Heart right ventricle (tissue), 16 donors: ENCODE measurements around the gene ACSL5. TPM values are rescaled to one million over a fixed set of nuclear protein-coding genes. Genes with fewer than 3 reads are reported as not detected.

Experiments
- ATAC-seq, 8 donors: fragments of 200-7000 bp; cut with Tn5 transposase; one replicate each; pipeline ENCODE4 v1.9.1; 2020; ENCODE audit warnings: mild to moderate bottlenecking in 8 of 8, moderate library complexity in 8 of 8, moderate number of reproducible peaks in 1 of 8
- DNase-seq, 2 donors: peaks; one replicate each; pipeline ENCODE4 v3.0.0-alpha.2; 2020
- H3K27ac ChIP-seq, 10 donors: fragments of 200-600 bp; sonication (generic) in 2 of 10; one replicate each; pipeline versions ENCODE4 v1.5.0 to v1.8.0; 2020 to 2022; ENCODE audit warnings: mild to moderate bottlenecking in 3 of 10
- H3K27me3 ChIP-seq, 7 donors: fragments of 200-600 bp; one replicate each; pipeline ENCODE4 v1.8.0; 2021 to 2022; ENCODE audit warnings: mild to moderate bottlenecking in 2 of 7
- H3K36me3 ChIP-seq, 9 donors: fragments of 200-600 bp; sonication (generic) in 1 of 9; one replicate each; pipeline versions ENCODE4 v1.5.0 to v1.8.0; 2020 to 2022; ENCODE audit warnings: mild to moderate bottlenecking in 2 of 9
- H3K4me1 ChIP-seq, 9 donors: fragments of 200-600 bp; sonication (generic) in 1 of 9; one replicate each; pipeline versions ENCODE4 v1.5.0 to v1.8.0; 2020 to 2022; ENCODE audit warnings: mild to moderate bottlenecking in 4 of 9
- H3K4me3 ChIP-seq, 10 donors: fragments of 200-600 bp; sonication (generic) in 2 of 10; one replicate each; pipeline versions ENCODE4 v1.5.0 to v1.8.0; 2020 to 2022; ENCODE audit warnings: mild to moderate bottlenecking in 7 of 10, moderate library complexity in 2 of 10
- H3K9me3 ChIP-seq, 11 donors: fragments of 200-600 bp in 10 of 11; sonication (generic) in 2 of 11; one replicate each; pipeline versions ENCODE4 v1.5.0 to v1.8.0; 2013 to 2022; ENCODE audit warnings: mild to moderate bottlenecking in 2 of 11, control low read depth in 1 of 11, moderate library complexity in 1 of 11
- WGBS, 2 donors: extraction: QIAGEN DNeasy Blood & Tissue Kit; methylation state at CpG; one replicate each; pipeline ENCODE4 v1.1.7; 2013; ENCODE audit warnings: inconsistent platforms in 1 of 2; 5-methylcytosine and 5-hydroxymethylcytosine counted together
- intact Hi-C, 10 donors: fragments of 100-400 bp; cut with DNase I; formaldehyde crosslinking; loops; one replicate each; pipeline versions ENCODE4 v1.11.1 to v1.14.2; 2022
- polyA plus RNA-seq, 2 donors: library from polyadenylated mRNA; stranded (reverse); fragments of 200-250 nt; gene quantifications; one replicate each; pipeline ENCODE4 v1.2.3, GENCODE V29; 2013
- total RNA-seq, 10 donors: library from RNA; stranded (reverse); fragmentation: NEBNext Ultra II Directional in 3 of 10; extraction: Animal tissue kit (Norgen Biotek cat#: 25700) in 3 of 10; gene quantifications; one replicate each; pipeline versions ENCODE4 v1.2.1 to v1.2.4, GENCODE V29; 2021 to 2023
- TF ChIP-seq, protein P1 (sequence below), 9 donors: fragments of 200-600 bp; sonication (generic) in 2 of 9; IDR thresholded peaks; one replicate each; pipeline versions ENCODE4 v1.5.0 to v1.8.0; 2021 to 2022; ENCODE audit warnings: antibody characterized with exemption in 9 of 9, mild to moderate bottlenecking in 5 of 9, moderate library complexity in 1 of 9
- donor health status: Arrhythmogenic right ventricular cardiomyopathy.
- donor health status: ischemic (EF 13 %, LVEDD 7.1; RV severe dilation, severe dysfunction).
- donor health status: healthy with polysubstance abuse.
- donor health status: DM: no; HTN: yes; CAD: no.
- donor health status: DM: no; HTN: no; CAD: no.
- donor health status: ischemic (EF 25% LVEDD 6.9; RV normal size, moderate dysfunction).
- donor health status: ischemic (EF 25% LVEDD 5.7; RV mildly dilated, moderate dysfunction).
- donor health status: healthy.
- donor health status: DM: yes; HTN: yes; CAD: no.
- donor health status: Ischemic cardiomyopathy.
- donor health status: ischemic (EF 35%, LVEDD 5.7; RV mildly dilated, moderate dysfunction).
- donor health status: nonischemic (EF 11% LVEDD 7.7; RV severe dilation, severe dysfunction).
- donor health status: DM: yes; HTN: yes; CAD: no.
- donor health status: PGD.
- donor health status: ischemic (EF 29% LVEDD 5.4; RV normal size, mild dysfunction).
- donor health status: nonischemic (EF 23%, LVEDD 6.1; RV moderate dilation, normal function).

ACSL5 gene
- total and polyA plus RNA-seq, 12 donors: 3.1 to 17.4 (median 6.6) TPM

GRCh38 chr10:112379635-112380296 lies 5.8 kb downstream of the ACSL5 start:
- TF ChIP-seq, protein P1, sequence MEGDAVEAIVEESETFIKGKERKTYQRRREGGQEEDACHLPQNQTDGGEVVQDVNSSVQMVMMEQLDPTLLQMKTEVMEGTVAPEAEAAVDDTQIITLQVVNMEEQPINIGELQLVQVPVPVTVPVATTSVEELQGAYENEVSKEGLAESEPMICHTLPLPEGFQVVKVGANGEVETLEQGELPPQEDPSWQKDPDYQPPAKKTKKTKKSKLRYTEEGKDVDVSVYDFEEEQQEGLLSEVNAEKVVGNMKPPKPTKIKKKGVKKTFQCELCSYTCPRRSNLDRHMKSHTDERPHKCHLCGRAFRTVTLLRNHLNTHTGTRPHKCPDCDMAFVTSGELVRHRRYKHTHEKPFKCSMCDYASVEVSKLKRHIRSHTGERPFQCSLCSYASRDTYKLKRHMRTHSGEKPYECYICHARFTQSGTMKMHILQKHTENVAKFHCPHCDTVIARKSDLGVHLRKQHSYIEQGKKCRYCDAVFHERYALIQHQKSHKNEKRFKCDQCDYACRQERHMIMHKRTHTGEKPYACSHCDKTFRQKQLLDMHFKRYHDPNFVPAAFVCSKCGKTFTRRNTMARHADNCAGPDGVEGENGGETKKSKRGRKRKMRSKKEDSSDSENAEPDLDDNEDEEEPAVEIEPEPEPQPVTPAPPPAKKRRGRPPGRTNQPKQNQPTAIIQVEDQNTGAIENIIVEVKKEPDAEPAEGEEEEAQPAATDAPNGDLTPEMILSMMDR (IDR thresholded peaks at IDR 0.05): no peak
- Histone ChIP-seq H3K36me3 (peaks cover 0 to 13% (median 0%) of the 10 kb centered on the region in 9 donors), H3K27ac (no peak overlapping the region), H3K4me3 (no peak overlapping the region), H3K4me1 (peaks cover 0 to 39% (median 18%) of the 10 kb centered on the region in 9 donors), H3K27me3 (no peaks in the 10 kb centered on the region), H3K9me3 (no peaks in the 10 kb centered on the region)
- no peak for ATAC-seq
- 86 to 87% methylated on average over 8 of the region's 8 CpGs for WGBS, 2 donors
- intact Hi-C loops: no loop called here
- no peak for DNase-seq

DNA sequence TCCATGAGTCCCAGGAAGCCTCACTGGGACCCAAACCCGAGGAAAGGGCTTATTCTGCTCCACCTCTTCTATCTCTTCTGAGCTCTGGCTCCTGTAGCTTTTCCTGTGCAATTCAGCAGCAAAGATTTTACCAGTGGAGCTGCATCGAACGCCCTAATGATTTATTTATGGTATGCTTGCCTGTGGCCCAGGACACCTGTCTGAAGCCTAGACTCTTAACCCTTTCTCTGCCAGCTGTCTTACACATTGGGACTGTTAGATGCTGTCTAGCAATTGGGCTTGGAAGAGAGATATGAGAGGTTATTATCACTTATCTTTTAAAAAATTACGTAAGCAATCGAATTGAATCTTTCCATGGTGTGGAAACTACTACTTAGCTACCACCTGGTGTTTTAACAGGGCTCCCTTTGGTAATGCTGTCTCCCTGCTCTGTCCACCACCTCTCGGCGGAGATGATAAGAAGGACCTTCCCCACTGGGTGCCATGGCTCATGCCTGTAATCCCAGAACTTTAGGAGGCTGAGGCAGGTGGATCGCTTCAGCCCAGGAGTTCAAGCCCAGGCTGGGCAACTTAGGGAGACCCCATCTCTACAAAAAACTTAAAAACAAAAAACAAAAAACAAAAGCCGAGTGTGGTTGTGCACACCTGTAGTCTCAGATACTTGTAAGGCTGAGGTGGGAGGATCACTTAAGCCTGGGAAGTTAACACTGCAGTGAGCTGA lies 8.8 kb downstream of the ACSL5 start:
- TF ChIP-seq, protein P1 (IDR thresholded peaks at IDR 0.05): no peak
- ATAC-seq (peak in 1 of 8 donors; percentile 41), DNase-seq (no peak)
- intact Hi-C loops: no loop called here
- Histone ChIP-seq H3K27me3 (no peaks in the 10 kb centered on the region), H3K4me3 (no peak overlapping the region), H3K27ac (no peak overlapping the region), H3K9me3 (no peaks in the 10 kb centered on the region), H3K36me3 (peaks cover 0 to 13% (median 0%) of the 10 kb centered on the region in 9 donors), H3K4me1 (peaks cover 0 to 13% (median under 1%) of the 10 kb centered on the region in 9 donors)
- WGBS, 2 donors: 63 to 67% methylated on average over 9 of the region's 9 CpGs

DNA sequence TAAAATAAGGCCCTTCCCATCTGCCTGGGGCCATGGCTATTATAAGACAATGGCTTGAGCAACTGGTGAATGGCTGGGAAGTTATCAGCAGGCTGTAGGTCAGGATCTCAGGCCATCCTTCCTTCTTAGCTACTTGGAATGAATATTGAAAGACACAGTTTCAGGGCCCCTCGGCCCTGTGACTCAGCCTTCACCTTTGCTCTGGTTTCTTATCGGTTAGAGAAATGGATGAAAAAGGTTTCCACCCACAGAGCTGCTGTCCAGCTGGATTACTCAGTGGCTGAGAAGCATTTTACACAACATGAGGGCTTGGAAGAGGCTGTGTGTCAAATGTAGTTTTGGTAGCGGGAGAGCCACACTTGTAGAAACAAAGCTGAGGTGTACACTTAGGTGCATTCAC lies 9.4 kb downstream of the ACSL5 start:
- ATAC-seq (peak in 6 of 8 donors; percentile 24 to 77 (median 34)), DNase-seq (no peak)
- WGBS, 2 donors: 46 to 53% methylated on average over 3 of the region's 3 CpGs
- H3K4me1 ChIP-seq: peaks cover 0 to 10% (median 0%) of the 10 kb centered on the region in 9 donors
- peaks cover 0 to 13% (median 0%) of the 10 kb centered on the region in 9 donors for H3K36me3 ChIP-seq
- no peaks in the 10 kb centered on the region for H3K27me3 ChIP-seq
- no peaks in the 10 kb centered on the region for H3K9me3 ChIP-seq
- no peak overlapping the region for H3K4me3 ChIP-seq
- intact Hi-C loops: no loop called here
- TF ChIP-seq, protein P1 (IDR thresholded peaks at IDR 0.05): no peak
- no peak overlapping the region for H3K27ac ChIP-seq

- DNase-seq (no peak), ATAC-seq (no peak)
- no peak overlapping the region for H3K4me3 ChIP-seq
- H3K27ac ChIP-seq: no peak overlapping the region
- no peaks in the 10 kb centered on the region for H3K9me3 ChIP-seq
- peaks cover 0 to 16% (median 0%) of the 10 kb centered on the region in 9 donors for H3K4me1 ChIP-seq
- H3K36me3 ChIP-seq: peaks cover 0 to 13% (median 0%) of the 10 kb centered on the region in 9 donors
- no peaks in the 10 kb centered on the region for H3K27me3 ChIP-seq
- intact Hi-C loops: no loop called here
- TF ChIP-seq, protein P1 (IDR thresholded peaks at IDR 0.05): no peak
- 82 to 88% methylated on average over 2 of the region's 2 CpGs for WGBS, 2 donors
Observed at GRCh38 chr10:112384141-112384540, 10.2 kb downstream of the ACSL5 start.
